ENCODE data around the gene SLC1A2.

Gene SLC1A2

DNA sequence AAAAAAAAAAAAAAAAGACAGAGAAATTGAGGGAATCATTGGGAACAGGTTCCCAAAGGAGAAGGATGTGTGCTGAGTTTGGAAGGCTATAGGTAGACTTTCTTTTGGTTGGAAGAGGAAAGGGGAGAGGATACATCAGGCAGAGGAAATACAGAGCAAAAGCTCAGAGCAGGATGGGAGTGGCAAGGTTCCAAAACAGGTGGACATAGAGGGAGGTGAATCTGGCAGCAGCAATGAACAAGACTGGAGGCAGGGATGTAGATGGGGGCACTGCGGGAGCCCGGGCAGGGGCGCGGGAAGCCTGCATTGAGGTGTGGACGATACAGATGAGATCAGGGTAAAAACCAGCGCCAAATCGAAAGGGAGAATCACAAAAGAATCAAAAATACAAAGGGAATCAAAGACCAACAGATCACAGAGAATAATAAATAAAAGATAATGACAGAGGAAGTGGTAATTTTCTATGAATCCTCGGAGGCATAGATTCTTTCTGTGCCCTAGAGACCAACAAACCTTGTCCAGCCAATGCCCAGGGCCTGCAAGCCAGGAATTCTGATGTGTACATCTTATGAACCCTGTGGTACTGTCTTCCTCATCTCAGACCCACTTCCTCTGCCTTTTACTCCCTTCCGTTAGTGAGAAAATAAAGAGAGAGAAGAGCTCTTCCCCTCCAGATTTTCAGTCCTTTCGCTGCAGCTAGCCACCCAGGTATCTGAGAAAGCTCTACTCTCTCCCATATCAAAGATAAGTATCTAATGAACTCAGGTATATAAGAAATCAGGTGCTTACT is 70.3 kb downstream of the SLC1A2 start:
- no peak for DNase-seq (ENCODE audit: low spot score)

DNA sequence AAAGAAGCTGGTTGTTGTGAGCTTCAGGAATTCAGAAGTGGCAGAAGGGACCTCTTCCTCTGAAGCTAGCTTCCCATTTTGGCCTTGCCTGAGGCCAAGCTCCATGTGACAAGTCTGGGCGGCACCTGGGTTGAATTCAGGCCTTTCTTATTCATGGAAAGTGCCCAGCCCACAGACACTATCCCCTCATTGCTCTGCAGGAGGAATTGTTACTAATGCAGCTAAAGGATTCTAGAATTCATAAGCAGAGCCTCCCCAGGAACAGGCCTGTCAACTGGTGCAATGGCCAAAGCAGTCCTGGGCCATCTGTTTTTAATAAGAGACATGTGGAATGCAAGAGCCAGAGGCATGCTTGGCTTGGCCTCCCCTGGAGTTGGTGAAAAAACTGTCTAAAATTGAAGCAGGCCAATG is 71.4 kb downstream of the SLC1A2 start:
- DNase-seq (ENCODE audit: low spot score), result no peak

- no peak for DNase-seq (ENCODE audit: low spot score)
Observed at GRCh38 chr11:35347173-35347878, 72.0 kb downstream of the SLC1A2 start.

GRCh38 chr11:35346472-35347156 is 72.7 kb downstream of the SLC1A2 start:
- no peak for DNase-seq (ENCODE audit: low spot score)

GRCh38 chr11:35344681-35345574 is 74.4 kb downstream of the SLC1A2 start:
- DNase-seq (ENCODE audit: low spot score), result no peak

- DNase-seq (ENCODE audit: low spot score), result no peak
Observed at GRCh38 chr11:35343033-35343598, 76.2 kb downstream of the SLC1A2 start.

DNA sequence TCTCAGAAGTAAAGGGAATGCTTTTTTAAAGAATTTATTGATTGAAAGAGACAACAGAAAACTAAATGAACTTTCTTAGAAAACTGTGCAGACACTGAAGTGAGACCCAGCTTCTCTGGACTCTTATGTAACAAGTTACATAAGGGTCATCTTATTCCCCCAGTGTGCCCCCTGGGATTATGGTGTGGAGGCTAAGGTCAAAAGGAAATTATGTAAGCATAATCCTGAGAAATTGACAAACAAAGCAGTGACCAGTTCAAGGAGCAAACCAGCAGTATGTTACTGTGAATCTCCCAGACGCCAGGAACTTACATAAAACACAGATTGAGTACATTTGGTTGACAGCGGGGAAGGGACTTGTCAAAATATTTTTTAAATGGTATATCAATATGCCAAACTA is 78.6 kb downstream of the SLC1A2 start:
- no peak for DNase-seq (ENCODE audit: low spot score)

GRCh38 chr11:35340071-35340470 is 79.3 kb downstream of the SLC1A2 start:
- no peak for DNase-seq (ENCODE audit: low spot score)

DNA sequence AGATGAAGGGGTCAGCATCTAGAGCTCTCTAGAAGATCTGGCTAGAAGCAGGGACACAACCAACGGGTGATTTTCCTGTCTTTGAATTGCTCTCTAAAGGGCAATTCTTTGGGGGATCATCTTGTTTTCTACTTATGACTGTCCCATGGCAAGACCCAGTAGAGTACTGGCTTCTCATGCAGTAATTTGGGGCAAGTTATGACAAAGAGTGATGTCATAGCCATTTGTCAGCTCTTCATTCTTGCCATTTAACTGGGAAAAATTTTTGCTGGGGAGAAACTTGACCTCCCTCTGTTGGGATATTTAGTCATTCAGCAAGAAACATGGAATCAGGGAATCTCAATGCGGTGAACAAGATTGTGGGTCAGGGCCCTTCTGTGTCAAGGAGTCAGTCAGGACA is 80.4 kb downstream of the SLC1A2 start:
- no peak for DNase-seq (ENCODE audit: low spot score)

GRCh38 chr11:35337914-35338305 is 81.4 kb downstream of the SLC1A2 start:
- no peak for DNase-seq (ENCODE audit: low spot score)

- DNase-seq (ENCODE audit: low spot score), result no peak
Observed at GRCh38 chr11:35337136-35337913, 82.0 kb downstream of the SLC1A2 start.

DNA sequence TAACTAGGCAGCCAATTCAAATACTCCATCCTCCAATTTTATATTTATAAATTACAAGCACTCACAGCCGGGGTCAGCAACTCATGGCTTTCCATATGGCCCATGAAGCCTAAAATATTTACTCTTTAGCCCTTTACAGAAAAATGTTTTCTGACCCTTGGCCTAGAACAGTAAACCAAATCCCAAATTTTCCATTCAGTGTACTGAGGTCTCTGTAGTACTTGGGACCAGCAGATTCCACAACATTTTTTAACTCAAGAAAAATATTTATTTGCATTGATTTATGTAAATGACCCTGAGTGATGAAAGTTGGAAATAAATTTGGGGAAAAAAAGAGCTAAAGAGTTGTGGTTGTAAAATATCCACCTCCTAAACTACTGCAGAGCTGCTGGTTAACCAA is 82.6 kb downstream of the SLC1A2 start:
- DNase-seq (ENCODE audit: low spot score), result no peak

- DNase-seq (ENCODE audit: low spot score), result no peak
Observed at GRCh38 chr11:35335226-35335625, 84.1 kb downstream of the SLC1A2 start.

DNA sequence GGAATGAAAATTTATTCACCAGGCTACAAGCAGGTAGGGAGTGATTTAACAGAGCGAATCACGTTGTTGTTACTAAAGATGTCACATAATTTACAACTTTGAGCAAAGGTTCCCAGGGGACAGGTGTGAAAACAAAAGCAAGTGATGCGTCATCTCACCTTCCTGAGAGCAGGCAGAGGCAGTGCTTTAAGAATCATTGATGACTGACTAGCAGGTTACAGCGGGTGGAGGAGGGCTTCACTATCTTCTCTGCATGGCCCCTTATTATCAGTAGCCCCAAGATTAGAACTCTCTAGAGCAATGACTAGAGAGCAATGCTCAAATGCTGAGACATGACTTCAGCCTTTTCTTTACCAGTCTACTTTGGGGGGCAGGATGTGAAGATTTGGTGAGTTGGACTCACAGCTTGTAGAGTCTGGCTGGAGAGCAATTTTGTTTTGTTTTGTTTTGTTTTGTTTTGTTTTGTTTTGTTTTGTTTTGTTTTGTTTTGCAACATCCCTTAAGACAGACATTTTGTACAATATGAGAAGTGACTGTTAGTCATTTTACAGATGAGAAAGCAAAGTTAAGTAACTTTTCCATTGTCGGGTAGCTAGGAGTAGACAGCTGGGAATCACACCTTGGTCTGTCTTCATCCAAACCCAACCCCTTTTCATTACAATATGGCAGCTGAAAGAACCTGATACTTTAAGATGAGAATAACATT is 84.8 kb downstream of the SLC1A2 start:
- no peak for DNase-seq (ENCODE audit: low spot score)

GRCh38 chr11:35332524-35332923 is 86.8 kb downstream of the SLC1A2 start:
- DNase-seq (ENCODE audit: low spot score), result no peak

- no peak for DNase-seq (ENCODE audit: low spot score)
Observed at GRCh38 chr11:35330931-35331330, 88.4 kb downstream of the SLC1A2 start.

DNA sequence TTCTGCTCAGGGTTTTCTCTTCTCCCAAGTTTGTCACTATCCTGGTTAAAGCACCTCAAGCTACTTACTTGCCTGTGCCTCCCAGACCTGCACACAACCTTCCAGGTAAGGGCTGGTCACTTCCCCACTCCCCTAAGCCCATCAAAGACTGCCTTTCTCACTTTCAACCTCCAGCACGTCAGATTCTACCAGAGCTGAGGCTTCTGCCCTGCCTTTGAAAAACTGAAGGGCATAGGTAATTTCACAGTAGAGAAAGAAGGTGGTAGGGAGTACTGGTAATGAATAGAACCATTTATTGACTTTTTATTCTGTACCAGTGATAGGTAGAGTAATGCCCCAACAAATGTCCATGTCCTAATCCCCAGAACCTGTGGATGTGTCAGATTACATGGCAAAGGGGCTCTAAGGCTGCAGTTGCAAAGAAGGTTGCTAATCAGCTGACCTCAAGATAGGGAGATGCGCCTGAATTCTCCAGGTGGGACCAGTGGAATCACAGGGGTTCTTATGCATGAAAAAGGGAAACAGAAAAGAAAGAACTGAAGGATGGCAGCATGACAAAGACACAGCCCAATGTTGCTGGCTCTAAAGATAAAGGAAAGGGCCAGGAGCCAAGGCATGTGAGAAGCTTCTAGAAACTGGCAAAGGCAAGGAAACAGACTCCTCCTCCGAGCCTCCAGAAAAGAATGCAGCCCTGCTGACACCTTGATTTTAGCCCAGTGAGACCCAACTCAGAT is 89.0 kb downstream of the SLC1A2 start:
- no peak for DNase-seq (ENCODE audit: low spot score)

DNA sequence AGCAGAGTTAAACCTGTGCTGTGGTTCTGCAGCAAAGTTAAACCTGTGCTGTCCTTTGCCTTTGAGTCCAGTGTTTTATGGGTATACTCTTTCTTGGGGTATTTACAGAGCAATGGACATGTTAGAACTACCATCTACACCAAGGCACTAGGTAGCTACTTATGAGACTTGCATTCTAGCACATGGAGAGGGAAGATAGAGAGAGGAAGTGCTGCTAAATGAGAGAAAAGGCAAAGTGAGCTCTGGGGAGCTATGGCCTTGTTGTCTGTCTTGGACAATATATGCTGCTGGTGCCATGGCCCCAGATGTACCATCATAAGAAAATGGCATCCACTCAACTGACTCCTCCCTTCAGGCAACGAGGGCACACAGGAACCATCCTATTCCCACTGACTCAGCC is 91.5 kb downstream of the SLC1A2 start:
- no peak for DNase-seq (ENCODE audit: low spot score)

GRCh38 chr11:35326266-35326879 is 93.0 kb downstream of the SLC1A2 start:
- DNase-seq (ENCODE audit: low spot score), result no peak

Measured in iPS-NIHi11 (cell line).